Keratinocyte (primary cell): ENCODE data around the gene MOCS1. TPM values are rescaled to one million over a fixed set of nuclear protein-coding genes. Genes with fewer than 3 reads are reported as not detected.
A peak's percentile ranks its signal among the peaks of the same experiment; 100 is the strongest.

Source experiments
- DNase-seq: peaks from one replicate; pipeline ENCODE4 v3.0.0-alpha.2; 2011; ENCODE audit warnings: low read depth, missing footprints, low spot score
- FAIRE-seq: peaks from 2 replicates; lab custom pipeline; 2011; peaks lifted over from hg19 to GRCh38; lab: Jason Lieb, UNC
- H2AFZ ChIP-seq: 2 replicates; pipeline ENCODE4 v1.6.0; 2012; ENCODE audit warnings: low read length, control low read depth, inconsistent platforms; ENCODE audit not compliant: control insufficient read depth
- H3K27ac ChIP-seq: 2 replicates; pipeline ENCODE4 v1.5.1; 2011; ENCODE audit warnings: low read length; ENCODE audit not compliant: control insufficient read depth, insufficient read depth
- H3K27me3 ChIP-seq: 3 replicates; pipeline ENCODE4 v1.6.0; 2011; ENCODE audit warnings: low read length; ENCODE audit not compliant: control insufficient read depth, insufficient read depth; ENCODE audit errors: extremely low read depth
- H3K36me3 ChIP-seq, 2 experiments: 2 replicates in 1 of 2; 3 replicates in 1 of 2; pipeline ENCODE4 v1.5.1; 2011; ENCODE audit warnings: low read length in 2 of 2, mild to moderate bottlenecking in 1 of 2; ENCODE audit not compliant: control insufficient read depth in 2 of 2, insufficient read depth in 2 of 2; ENCODE audit errors: extremely low read depth in 1 of 2
- H3K4me1 ChIP-seq: 3 replicates; pipeline ENCODE4 v1.5.1; 2011; ENCODE audit warnings: low read length; ENCODE audit not compliant: control insufficient read depth, insufficient read depth; ENCODE audit errors: extremely low read depth
- H3K4me2 ChIP-seq: 3 replicates; pipeline ENCODE4 v1.6.0; 2011; ENCODE audit warnings: low read depth, low read length; ENCODE audit not compliant: control insufficient read depth, insufficient read depth; ENCODE audit errors: extremely low read depth
- H3K4me3 ChIP-seq, 3 experiments: fragments of 200-600 bp in 1 of 3; sonication (generic) in 1 of 3; 2 replicates in 2 of 3; 3 replicates in 1 of 3; pipeline ENCODE4 v1.5.1; 2011 to 2016; ENCODE audit warnings: low read length in 3 of 3, mild to moderate bottlenecking in 3 of 3, control low read depth in 2 of 3, inconsistent platforms in 1 of 3, low read depth in 1 of 3, mixed read lengths in 1 of 3, mixed run types in 1 of 3, moderate library complexity in 1 of 3; ENCODE audit not compliant: control insufficient read depth in 2 of 3, insufficient read depth in 2 of 3; ENCODE audit errors: extremely low read depth in 1 of 3
- H3K79me2 ChIP-seq: 2 replicates; pipeline ENCODE4 v1.6.0; 2012; ENCODE audit warnings: low read length; ENCODE audit not compliant: control insufficient read depth, insufficient read depth
- H3K9ac ChIP-seq: 3 replicates; pipeline ENCODE4 v1.6.0; 2011; ENCODE audit warnings: low read length; ENCODE audit not compliant: control insufficient read depth, insufficient read depth; ENCODE audit errors: extremely low read depth
- H3K9me1 ChIP-seq: 3 replicates; pipeline ENCODE4 v1.6.0; 2011; ENCODE audit warnings: low read length; ENCODE audit not compliant: control insufficient read depth, insufficient read depth; ENCODE audit errors: extremely low read depth
- H3K9me3 ChIP-seq: 2 replicates; pipeline ENCODE4 v1.5.1; 2012; ENCODE audit warnings: low read depth, low read length; ENCODE audit not compliant: control insufficient read depth
- H4K20me1 ChIP-seq: 3 replicates; pipeline ENCODE4 v1.6.0; 2011; ENCODE audit warnings: low read length; ENCODE audit not compliant: control insufficient read depth, insufficient read depth; ENCODE audit errors: extremely low read depth
- EZH2 ChIP-seq: IDR thresholded peaks from one replicate; pipeline ENCODE4 v1.6.1; 2012; ENCODE audit warnings: inconsistent platforms, mild to moderate bottlenecking, low read length, moderate library complexity
- dilution Hi-C: fragments of 300-500 bp; cut with MboI; formaldehyde crosslinking; loops from one replicate; pipeline ENCODE4 v1.7.0; 2020; ENCODE audit warnings: low sequenced_read_pairs; ENCODE audit not compliant: extremely low pct_ligation_motif_present
- polyA plus RNA-seq, 5 experiments: library from polyadenylated mRNA; depleted of rRNA in 3 of 5; stranded (reverse) in 3 of 5; stranded (forward) in 1 of 5; unstranded in 1 of 5; fragments of >200 nt; gene quantifications; 1 replicate in 1 of 5; 2 replicates in 3 of 5; 3 replicates in 1 of 5; pipeline versions ENCODE4 v1.2.1 to v1.2.3, GENCODE V29; 2011 to 2012; ENCODE audit warnings: missing spikeins in 2 of 5, low read depth in 1 of 5, low replicate concordance in 1 of 5
- TF ChIP-seq, protein P1 (sequence below), 3 experiments: IDR thresholded peaks in 1 of 3; conservative IDR thresholded peaks in 1 of 3; optimal IDR thresholded peaks in 1 of 3; 2 replicates in 2 of 3; 3 replicates in 1 of 3; pipeline versions ENCODE3 to v1.5.1; 2011; ENCODE audit warnings: low read length in 3 of 3, mild to moderate bottlenecking in 3 of 3, moderate library complexity in 2 of 3, control low read depth in 1 of 3, inconsistent platforms in 1 of 3; ENCODE audit not compliant: insufficient read depth in 2 of 3; ENCODE audit errors: extremely low read depth in 1 of 3

Gene MOCS1
- polyA plus RNA-seq, 1 donor (not counting 4 experiments of a cell fraction or from before 2014, with no cell fraction given): 2.2 TPM

DNA sequence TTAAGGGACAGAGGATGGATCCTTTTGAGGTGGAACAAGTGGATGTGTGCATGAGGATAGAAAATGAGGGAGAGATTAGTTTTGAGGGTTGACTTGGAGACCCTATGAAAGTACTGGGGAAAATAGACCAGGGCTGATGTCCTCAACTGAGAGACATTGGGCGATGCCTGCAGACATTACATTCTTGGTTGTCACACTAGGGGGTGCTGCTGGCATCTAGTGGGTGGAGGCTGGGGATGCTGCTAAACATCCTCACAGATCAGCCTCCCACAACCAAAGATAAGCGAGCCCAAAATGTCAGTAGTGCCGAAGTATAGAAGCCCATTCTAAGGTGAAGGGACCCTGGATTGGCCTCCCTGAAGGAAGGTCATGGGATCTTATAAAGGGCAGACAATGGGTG, 63.3 kb downstream of the MOCS1 start:
- H3K4me2 ChIP-seq: no peak overlapping the region
- H3K36me3 ChIP-seq: no peaks in the 10 kb centered on the region
- H3K4me1 ChIP-seq: no peaks in the 10 kb centered on the region
- H3K79me2 ChIP-seq: no peaks in the 10 kb centered on the region
- H2AFZ ChIP-seq: no peak overlapping the region
- no peak overlapping the region for H3K9ac ChIP-seq
- no peaks in the 10 kb centered on the region for H3K9me1 ChIP-seq
- dilution Hi-C loops: no loop called here
- H3K27ac ChIP-seq: no peak overlapping the region
- FAIRE-seq: no peak
- H3K4me3 ChIP-seq: no peak overlapping the region
- TF ChIP-seq, protein P1, sequence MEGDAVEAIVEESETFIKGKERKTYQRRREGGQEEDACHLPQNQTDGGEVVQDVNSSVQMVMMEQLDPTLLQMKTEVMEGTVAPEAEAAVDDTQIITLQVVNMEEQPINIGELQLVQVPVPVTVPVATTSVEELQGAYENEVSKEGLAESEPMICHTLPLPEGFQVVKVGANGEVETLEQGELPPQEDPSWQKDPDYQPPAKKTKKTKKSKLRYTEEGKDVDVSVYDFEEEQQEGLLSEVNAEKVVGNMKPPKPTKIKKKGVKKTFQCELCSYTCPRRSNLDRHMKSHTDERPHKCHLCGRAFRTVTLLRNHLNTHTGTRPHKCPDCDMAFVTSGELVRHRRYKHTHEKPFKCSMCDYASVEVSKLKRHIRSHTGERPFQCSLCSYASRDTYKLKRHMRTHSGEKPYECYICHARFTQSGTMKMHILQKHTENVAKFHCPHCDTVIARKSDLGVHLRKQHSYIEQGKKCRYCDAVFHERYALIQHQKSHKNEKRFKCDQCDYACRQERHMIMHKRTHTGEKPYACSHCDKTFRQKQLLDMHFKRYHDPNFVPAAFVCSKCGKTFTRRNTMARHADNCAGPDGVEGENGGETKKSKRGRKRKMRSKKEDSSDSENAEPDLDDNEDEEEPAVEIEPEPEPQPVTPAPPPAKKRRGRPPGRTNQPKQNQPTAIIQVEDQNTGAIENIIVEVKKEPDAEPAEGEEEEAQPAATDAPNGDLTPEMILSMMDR (optimal IDR thresholded peaks at IDR 0.05 in 1 of 3, IDR thresholded peaks at IDR 0.05 in 1 of 3, conservative IDR thresholded peaks at IDR 0.05 in 1 of 3; ENCODE audit: extremely low read depth in 1 of 3, insufficient read depth in 2 of 3, low read length in 3 of 3): no peak
- TF ChIP-seq EZH2: no peak
- H3K9me3 ChIP-seq: no peaks in the 10 kb centered on the region
- no peaks in the 10 kb centered on the region for H4K20me1 ChIP-seq
- no peaks in the 10 kb centered on the region for H3K27me3 ChIP-seq
- no peak for DNase-seq

DNA sequence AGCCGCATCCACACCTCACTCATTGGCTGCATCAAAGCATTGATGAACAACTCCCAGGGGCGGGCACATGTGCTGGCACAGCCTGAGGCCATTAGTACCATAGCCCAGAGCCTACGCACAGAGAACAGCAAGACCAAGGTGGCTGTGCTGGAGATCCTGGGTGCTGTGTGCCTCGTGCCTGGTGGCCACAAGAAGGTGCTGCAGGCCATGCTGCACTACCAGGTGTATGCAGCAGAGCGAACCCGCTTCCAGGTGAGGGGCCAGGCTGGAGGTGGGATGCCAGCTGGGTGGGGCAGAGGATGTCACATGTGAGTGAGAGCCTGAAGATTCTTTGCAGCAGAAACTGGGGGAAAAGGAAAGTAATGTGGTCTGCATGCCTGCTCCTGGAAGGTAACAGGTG, 66.7 kb downstream of the MOCS1 start:
- Histone ChIP-seq H3K79me2 (no peaks in the 10 kb centered on the region), H3K27ac (no peak overlapping the region), H3K4me3 (no peak overlapping the region), H3K9ac (no peak overlapping the region), H3K36me3 (no peaks in the 10 kb centered on the region), H3K9me3 (no peaks in the 10 kb centered on the region), H2AFZ (no peak overlapping the region), H3K4me1 (no peaks in the 10 kb centered on the region), H3K4me2 (no peak overlapping the region), H4K20me1 (no peaks in the 10 kb centered on the region), H3K27me3 (no peaks in the 10 kb centered on the region), H3K9me1 (no peaks in the 10 kb centered on the region)
- dilution Hi-C loops: no loop called here
- TF ChIP-seq, protein P1 (optimal IDR thresholded peaks at IDR 0.05 in 1 of 3, IDR thresholded peaks at IDR 0.05 in 1 of 3, conservative IDR thresholded peaks at IDR 0.05 in 1 of 3; ENCODE audit: extremely low read depth in 1 of 3, insufficient read depth in 2 of 3, low read length in 3 of 3): peak in 2 of 3 experiments; percentile 5 to 35
- no peak for TF ChIP-seq EZH2
- no peak for DNase-seq
- no peak for FAIRE-seq
